HG03575 (cell line): ENCODE data around the gene AUTS2.

ENCODE experiments used
- ATAC-seq: cut with Tn5 transposase; IDR thresholded peaks from one replicate; pipeline ENCODE4 v1.9.1; 2021; ENCODE audit not compliant: unreplicated experiment, insufficient number of reproducible peaks, low FRiP score; ENCODE audit errors: extremely low read depth

Gene AUTS2

DNA sequence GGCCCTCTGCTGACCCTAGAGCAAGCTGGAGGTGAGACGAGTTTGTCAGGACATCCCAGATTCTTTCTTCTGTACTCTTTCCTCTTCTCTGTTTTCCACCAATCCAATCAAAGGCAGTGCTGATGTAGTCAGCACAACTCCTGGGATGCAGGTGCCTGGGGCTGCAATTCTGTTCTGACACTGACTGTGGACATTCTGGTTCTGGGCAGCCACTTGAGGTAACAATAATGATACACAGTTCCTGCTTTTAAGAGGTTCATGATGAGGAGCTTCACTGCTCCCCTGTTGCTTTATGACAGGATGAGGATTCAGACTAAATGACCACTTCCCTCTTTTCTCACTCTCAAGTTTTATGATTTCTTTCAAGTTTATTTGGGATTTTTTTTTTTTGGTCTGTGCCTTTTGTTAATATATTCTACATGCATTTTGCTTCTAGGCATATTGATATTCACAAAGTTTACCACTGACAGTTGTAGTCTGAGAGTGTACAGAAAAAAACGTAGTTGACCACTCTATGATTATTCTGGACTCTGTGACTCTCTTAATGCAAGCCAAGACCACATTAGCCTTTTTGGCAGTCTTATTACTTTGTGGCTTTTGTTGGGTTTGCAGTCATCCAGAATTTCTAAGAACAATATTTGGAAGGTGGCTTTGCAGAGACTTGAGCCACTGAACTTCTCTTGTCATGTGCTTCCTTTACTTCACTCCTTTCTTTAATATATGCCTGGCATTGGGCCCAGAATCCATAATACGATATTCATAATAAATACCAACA lies 247.6 kb downstream of the AUTS2 start:
- no peak for ATAC-seq

DNA sequence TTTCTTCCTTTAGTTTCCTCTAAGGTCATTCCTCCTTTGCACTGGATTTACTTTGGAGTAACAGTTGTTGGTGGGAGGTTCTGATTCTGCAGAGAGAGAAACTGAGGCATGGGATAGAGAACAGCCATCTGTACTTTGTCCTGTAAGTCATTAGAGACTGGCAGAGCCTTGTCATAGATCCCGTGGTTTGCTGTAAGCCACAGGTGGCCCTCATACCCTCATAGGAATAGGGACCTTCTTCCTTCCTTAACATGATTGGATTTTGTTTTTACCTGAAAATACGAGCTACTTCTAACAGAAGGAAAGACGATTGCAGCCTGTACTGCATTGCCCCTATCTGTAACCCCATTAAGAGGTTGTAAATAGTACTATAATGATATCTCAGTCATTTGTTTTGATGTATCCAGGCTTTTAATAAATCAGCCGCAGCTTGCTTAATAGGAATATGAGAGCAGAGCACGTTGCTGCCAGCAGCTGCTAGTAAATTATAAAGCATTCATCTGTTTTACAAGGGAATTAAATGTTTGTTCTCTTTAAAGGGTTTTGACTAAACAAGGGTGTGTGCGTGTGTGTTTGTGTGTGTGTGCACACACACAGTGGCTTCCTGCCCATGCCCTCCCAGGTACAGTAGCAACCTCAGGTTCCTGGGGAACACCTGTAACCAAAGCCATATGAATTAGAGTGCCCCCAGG lies 249.8 kb downstream of the AUTS2 start:
- no peak for ATAC-seq

DNA sequence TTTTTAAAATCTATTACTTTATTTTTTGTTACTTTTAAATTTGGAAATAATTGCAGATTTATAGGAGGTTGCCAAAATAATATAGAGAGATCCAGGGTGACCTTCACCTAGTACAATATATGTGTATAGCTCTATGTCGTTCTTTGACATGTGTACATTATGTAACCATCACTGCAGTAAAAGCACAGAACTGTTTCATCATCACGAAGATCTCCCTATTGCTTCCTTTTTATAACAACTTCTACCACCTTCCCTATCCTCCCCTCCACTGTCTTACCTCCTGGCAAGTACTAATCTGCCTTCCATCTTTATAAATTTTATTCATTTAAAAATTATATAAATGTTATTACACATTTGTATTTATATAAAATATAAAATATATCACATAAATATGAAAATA lies 251.0 kb downstream of the AUTS2 start:
- ATAC-seq = no peak

DNA sequence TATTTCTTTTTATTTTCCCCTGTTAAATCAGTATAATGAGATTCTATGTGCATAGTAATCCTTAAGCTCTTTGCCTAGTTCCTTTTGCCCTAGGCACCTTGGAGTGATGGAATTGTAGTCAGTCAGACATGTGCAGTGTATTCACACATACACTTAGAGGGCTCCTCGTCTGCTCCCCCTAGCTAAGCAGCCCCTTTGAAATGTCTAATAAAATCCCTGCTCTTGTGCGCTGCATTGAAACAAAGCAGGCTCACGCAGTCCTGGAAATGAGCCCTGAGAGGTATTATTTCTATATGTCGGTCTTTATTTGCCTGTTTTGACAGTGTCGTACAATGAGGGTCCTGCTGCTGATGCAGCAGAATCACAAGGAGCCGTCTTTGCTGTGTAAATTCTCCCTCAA lies 258.7 kb downstream of the AUTS2 start:
- ATAC-seq = no peak

DNA sequence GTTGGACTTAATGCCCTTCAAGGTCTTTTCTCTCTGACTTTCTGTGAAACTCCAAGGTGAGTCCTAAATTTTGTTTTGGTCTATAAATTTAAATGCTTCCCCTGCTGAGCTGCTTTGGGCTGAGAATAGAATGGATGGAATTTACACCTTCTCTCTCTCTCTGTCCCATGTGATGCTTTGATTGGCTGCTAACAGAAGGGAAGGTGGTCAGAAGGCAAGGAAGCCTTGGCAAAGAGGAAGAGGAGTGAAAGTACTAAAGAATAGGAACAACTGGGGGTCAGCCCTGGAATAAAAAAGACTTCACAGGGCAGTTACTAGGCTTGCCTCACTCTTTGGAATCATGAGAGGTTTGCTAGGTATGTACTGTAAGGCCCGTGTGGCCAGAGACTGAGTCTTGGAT lies 260.2 kb downstream of the AUTS2 start:
- ATAC-seq = no peak

DNA sequence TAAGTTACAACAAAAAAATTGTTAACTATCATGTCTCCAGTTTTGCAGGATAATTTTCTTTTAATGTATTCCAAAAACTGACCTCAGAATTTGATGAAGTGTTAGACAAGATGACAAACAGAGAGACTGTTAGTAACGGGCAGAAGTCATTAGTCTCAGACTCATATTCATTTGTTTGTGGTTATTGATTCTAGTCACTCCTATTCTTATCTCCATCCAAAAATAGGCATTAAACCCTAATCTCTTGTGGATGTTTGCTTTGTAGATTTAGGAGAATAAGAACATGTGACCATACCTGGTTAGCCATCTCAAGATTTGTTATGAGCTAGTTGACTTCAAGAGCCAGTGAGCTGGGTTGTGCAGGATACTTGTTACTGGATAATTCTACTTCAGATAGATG lies 261.1 kb downstream of the AUTS2 start:
- ATAC-seq = no peak

DNA sequence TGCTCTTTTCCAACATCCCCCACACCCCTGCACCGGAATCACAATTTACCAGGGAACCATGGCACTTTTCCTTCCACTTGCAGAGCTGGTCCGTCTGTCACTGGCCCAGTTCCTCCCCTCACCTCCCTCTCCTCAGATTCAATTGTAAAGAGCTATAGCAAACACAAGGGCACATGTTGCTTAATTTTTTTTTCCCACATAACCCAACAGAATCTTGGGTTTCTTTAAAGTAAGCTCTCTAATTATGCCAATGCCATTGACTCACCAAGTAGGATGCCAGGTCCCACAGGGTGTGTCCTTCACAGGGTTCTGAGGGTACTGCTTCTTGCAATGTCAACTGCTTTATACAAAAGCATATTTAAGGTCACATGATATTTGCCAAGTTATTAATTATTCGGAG lies 262.2 kb downstream of the AUTS2 start:
- ATAC-seq = no peak

DNA sequence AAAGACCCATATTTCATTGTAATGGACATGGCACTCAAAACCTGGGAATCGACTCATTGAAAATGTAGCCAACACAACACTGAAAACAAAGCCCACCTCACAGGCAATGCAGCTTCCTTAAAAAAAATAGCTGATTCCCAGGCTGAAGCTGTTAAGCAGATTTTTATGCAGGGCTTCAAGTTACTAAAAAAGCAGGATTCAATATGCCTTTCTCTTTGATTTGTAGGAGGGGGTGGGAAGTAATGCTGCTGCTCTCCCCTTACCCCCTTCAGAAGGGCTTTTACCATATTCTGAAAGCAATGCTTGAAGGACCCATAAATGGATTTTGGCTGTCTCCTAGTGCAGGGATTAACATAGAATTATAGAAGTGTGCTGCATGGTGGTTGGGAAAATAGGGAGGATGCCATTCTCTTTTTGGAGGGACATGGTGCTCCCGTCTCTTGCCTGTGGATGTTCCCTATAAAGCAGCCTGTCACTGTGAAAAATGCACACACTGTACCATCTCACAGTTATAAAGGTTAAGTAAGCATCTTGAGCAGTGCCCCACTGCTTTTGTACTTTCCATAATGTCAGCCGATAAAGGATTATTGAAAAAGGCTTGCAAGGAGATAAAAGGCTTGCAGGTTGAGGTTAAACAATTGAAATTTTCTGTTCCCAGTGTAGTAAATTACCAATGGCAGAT lies 262.8 kb downstream of the AUTS2 start:
- ATAC-seq = no peak

DNA sequence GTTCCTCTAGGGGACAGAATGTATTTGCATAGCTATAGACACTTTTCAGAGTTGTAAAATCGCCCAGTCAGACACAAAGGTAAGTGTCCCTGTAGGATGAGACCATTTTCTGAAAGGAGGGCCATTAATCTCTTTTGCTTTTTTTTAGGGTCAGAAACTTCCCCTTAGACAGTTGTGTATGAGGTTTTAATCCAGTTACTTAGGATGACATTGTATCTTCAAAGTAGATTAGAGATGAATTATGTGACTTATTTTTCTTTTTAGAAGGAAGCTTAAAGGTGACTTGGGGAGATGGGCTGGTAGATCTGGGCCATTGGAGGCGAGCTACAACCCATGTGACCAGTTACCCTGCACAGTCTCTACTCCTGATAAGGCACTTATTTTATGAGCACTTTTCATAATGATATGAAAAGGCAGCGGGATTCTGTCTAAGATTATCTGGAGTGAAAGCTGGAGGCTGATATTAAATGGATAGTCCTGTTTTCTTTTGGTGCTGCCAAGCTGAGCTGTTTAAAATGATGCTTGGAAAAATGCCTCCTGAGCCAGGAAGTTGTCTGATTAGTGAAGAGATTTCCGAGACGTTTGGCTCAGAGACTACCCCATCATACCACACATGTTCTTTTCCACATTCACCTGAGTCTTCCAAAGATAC lies 264.3 kb downstream of the AUTS2 start:
- ATAC-seq = no peak

DNA sequence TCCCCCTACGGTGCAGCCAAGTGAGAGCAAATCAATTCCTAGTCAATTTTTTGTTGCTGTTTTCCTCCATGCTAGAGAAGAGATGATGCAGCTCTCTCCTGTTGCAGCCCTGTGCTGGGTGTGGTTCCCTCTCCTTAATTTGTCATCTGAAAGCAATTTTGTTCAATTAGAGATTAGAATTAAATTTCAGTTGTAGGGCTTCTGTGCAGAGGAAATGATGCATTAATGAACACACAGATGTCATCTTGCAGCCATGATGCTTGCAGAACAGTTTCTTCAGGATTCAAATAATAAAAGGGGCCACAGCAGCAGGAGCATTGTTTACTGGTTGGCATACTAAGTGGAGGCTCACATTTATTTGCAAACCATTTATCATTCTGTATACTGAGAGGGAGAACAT lies 266.0 kb downstream of the AUTS2 start:
- no peak for ATAC-seq

DNA sequence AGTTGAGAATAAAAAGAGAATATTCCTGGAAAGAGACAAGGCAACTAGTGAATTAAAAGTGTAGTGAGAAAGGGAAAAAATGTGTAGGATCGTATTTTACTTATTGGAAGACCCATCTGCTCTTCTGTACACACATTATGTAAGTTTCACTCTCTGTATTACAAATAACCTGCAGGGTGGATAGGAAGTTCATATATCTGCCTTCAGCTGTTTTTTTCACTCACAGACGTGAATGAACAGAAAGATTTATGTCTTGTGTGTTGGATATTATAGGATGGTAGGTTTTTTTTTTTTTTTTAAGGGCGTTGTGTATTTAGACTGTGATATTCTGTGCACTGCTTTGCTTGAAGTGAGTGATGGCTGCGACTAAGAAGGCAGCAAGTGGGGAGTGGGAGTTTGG lies 266.5 kb downstream of the AUTS2 start:
- peak; percentile 67 for ATAC-seq

DNA sequence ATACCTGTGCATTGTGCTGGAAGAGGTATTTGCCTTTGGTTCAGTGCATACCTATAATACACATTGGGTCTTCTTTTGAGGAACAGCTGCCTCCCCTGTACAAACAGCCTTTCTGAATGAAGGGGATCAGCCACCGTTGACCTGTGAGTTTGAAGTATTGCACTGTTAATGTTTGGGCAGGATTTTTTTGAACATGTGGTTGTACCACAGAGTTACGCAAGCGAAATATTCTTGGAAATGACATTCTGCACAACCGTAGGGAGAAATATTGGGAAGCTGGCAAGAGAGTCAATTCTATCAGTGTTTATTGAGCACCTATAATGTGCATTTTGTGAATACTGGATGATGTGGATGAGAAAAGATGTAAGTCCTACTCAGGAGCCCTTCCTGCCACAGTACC lies 270.6 kb downstream of the AUTS2 start:
- no peak for ATAC-seq

DNA sequence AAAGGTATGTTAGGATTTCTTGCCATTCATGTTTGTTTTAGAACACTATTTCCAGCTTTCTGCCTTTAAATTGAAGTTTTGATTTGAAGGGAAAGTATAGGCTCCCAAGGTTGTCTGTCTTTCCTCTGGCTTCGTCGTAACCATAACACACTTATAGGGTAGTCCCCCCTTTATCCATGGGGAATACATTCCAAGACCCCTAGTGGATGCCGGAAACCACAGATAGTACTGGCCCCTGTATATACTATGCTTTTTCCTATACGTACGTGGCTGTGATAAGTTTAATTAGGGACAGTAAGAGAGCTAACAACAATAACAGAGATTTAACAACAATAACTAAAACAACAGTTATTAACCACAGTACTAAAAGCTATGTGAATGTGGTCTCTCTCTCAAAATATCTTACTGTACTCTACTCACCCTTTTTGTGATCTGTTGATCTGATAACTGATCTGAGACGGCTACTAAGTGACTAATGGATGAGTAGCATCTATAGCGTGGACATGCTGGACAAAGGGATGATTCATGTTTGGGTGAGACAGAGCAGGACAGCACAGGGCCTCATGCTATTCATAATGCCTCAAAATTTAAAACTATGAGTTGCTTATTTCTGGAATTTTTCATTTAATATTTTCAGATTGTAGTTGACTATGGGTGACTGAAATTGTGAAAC lies 273.1 kb downstream of the AUTS2 start:
- ATAC-seq = no peak

DNA sequence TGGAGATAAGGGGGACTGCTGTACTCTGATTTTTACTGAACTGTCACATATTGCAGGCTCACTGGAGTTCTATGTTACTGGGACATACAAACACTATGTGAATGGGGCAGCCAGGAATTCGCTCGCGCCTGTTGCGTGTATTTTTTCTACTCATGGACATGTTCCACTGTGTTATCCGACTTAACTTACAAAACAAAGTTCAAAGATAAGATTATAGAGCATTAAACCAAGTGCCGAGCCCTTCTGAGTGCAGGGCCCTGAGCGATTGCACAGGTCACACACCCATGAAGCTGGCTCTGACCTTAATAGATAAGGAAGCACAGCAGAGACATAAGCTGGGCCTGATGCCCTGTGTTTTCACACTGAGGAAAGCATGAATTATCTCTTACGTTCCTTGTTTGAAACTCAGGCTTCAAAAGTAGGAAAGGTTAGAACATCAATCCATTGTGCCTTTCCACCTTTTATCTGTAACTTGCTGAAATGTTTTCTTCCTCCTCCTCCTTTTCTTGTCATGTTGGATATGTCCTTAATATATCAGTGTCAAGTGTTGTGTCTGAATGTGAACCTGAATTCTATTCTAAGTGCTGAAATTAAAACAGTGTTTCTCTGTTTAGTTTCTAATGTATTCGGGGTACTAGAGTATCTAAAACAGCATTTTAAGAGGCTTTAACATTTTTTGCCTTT lies 273.8 kb downstream of the AUTS2 start:
- ATAC-seq = no peak

DNA sequence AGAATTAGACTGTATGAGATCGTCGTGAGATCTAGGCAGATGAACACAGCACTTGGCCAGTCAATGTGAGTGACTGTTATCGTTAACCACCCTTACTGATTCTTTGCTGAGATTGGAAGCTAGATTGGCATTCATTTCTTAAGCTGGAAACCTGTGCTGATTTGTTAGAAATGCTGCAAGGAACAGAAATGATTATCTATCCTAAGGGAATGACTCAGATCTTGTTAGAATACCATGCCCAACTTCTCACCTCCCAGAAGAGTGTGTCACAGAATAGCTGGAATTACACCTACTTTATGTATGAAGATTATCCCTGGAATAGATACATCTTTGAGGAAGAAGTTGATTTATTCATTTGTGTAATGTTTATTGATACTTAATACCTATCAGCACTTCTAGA lies 275.2 kb downstream of the AUTS2 start:
- ATAC-seq = no peak

DNA sequence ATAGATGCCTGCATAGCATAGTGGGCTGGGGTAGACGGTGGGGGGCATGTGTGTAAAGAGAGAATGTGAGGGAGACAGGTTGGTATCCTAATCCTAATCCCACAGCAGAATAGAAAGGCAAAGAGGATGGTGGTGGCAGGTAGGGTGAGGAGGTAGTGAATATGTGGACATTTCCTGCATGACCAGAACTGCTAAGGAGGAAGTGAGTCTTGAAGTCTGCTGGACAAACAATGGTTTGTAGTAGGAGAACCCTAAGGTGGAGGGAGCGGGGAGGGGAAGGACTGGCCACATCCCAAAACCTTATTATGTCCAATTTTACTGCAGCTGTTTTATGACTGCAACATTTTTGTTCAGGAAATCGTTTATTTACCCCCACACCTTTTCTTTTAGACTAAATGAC lies 279.7 kb downstream of the AUTS2 start:
- ATAC-seq = no peak

DNA sequence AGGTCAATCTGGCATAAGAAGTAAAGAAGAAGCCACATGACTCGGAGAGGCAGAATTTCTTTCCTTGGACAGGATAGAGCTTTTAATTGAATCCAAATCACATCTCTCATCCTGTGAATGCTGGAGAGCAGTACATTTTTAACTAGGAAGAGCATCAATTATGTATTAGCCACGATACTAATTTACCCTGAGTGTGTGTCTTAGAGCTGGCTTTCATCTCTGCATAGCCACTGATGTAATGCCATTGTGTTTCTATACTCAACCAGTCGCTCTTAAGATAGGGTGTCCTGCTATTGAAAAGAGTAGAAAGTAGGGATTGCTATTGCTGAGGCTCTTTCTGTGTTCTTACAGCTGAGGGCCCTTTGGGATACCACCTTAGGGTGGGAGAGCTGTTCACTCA lies 280.3 kb downstream of the AUTS2 start:
- no peak for ATAC-seq

DNA sequence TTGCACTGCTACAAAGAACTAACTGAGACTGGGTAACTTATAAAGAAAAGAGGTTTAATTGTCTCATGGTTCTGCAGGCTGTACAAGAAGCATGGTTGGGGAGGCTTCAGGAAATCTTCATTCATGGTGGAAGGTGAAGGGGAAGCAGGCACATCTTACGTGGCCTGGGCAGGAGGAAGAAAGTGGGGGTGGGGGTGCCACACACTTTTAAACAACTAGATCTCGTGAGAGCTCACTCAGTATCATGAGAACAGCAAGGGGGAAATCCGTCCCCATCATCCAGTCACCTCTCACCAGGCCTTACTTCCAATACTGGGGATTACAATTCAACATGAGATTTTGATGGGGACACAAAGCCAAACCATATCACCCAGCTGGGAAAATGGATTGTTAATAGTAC lies 281.7 kb downstream of the AUTS2 start:
- ATAC-seq = no peak

DNA sequence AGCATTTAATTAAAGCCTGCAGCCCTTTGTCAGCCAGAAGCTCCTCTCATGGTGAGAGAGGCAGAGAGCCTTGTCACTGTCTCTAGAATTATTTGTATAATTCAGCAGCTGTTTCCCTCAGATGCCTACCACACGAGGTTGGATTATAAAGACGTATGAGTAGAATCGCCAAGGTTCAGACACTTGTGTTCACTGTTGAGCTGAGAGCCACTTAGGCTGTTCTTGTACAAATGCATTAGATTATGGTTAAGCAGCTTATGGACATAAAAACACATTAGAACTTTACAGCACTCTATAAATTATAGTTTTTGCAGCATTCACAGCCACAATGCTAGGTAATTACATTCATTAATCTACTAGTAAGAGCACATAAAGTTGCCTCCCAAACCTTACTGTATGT lies 282.6 kb downstream of the AUTS2 start:
- ATAC-seq = no peak
